WTC11 (cell line): ENCODE data around the gene MB.
"Not testable (repeated sequence)": the region's sequence is repeated elsewhere in the genome, so short reads cannot be mapped to it uniquely, and the experiment has no call there.

Experiments used
- ARID4B ChIP-seq: sonication (generic); formaldehyde crosslinking; IDR thresholded peaks from 2 replicates; pipeline ENCODE4 v1.8.0; 2023; ENCODE audit warnings: missing genetic modification reagents, mild to moderate bottlenecking, borderline replicate concordance
- ATF3 ChIP-seq: sonication (generic); formaldehyde crosslinking; conservative IDR thresholded peaks from 2 replicates; pipeline ENCODE4 v1.8.1; 2022; ENCODE audit warnings: mild to moderate bottlenecking, missing genetic modification reagents
- CTCF ChIP-seq: fragments of 200-600 bp; IDR thresholded peaks from 2 replicates; pipeline ENCODE4 v1.8.0; 2022; ENCODE audit warnings: antibody characterized with exemption
- FOXP1 ChIP-seq: sonication (generic); formaldehyde crosslinking; IDR thresholded peaks from 2 replicates; pipeline ENCODE4 v1.8.0; 2022; ENCODE audit warnings: missing genetic modification reagents, mild to moderate bottlenecking, moderate library complexity, borderline replicate concordance
- JUN ChIP-seq: sonication (generic); formaldehyde crosslinking; IDR thresholded peaks from 2 replicates; pipeline ENCODE4 v1.8.0; 2023; ENCODE audit warnings: mild to moderate bottlenecking, missing genetic modification reagents
- NR1H2 ChIP-seq: sonication (generic); formaldehyde crosslinking; IDR thresholded peaks from 2 replicates; pipeline ENCODE4 v1.9.0; 2021; ENCODE audit warnings: mild to moderate bottlenecking, moderate library complexity, missing genetic modification reagents
- NR2C2 ChIP-seq: sonication (generic); formaldehyde crosslinking; IDR thresholded peaks from 2 replicates; pipeline ENCODE4 v1.8.0; 2022; ENCODE audit warnings: mild to moderate bottlenecking, missing genetic modification reagents
- TCF7 ChIP-seq: sonication (generic); formaldehyde crosslinking; IDR thresholded peaks from 2 replicates; pipeline ENCODE4 v1.8.0; 2022; ENCODE audit warnings: mild to moderate bottlenecking, low read depth, missing genetic modification reagents, moderate library complexity
- USF2 ChIP-seq: sonication (generic); formaldehyde crosslinking; IDR thresholded peaks from 2 replicates; pipeline ENCODE4 v1.8.1; 2023; ENCODE audit warnings: mild to moderate bottlenecking, missing genetic modification reagents, moderate library complexity
- ZNF281 ChIP-seq: sonication (generic); formaldehyde crosslinking; IDR thresholded peaks from 2 replicates; pipeline ENCODE4 v1.8.0; 2023; ENCODE audit warnings: mild to moderate bottlenecking, missing genetic modification reagents
- ZNF532 ChIP-seq: fragments of 250-450 bp; sonication (Bioruptor Pico); IDR thresholded peaks from 2 replicates; pipeline ENCODE4 v1.9.0; 2021; ENCODE audit warnings: mild to moderate bottlenecking, borderline replicate concordance

GRCh38 chr22:35666699-35667098, 49.6 kb upstream of the MB start:
- not testable (repeated sequence) for TF ChIP-seq CTCF; FOXP1 (CRISPR knock-in tag); JUN (CRISPR knock-in tag); ATF3 (CRISPR knock-in tag); ZNF281; ZNF532 (CRISPR knock-in tag); NR2C2; ARID4B (CRISPR knock-in tag); USF2 (CRISPR knock-in tag); TCF7 (CRISPR knock-in tag); NR1H2
